Measurements from ENCODE around the gene SOX18.
"Not testable (repeated sequence)": the region's sequence is repeated elsewhere in the genome, so short reads cannot be mapped to it uniquely, and the experiment has no call there.

The SOX18 gene

DNA sequence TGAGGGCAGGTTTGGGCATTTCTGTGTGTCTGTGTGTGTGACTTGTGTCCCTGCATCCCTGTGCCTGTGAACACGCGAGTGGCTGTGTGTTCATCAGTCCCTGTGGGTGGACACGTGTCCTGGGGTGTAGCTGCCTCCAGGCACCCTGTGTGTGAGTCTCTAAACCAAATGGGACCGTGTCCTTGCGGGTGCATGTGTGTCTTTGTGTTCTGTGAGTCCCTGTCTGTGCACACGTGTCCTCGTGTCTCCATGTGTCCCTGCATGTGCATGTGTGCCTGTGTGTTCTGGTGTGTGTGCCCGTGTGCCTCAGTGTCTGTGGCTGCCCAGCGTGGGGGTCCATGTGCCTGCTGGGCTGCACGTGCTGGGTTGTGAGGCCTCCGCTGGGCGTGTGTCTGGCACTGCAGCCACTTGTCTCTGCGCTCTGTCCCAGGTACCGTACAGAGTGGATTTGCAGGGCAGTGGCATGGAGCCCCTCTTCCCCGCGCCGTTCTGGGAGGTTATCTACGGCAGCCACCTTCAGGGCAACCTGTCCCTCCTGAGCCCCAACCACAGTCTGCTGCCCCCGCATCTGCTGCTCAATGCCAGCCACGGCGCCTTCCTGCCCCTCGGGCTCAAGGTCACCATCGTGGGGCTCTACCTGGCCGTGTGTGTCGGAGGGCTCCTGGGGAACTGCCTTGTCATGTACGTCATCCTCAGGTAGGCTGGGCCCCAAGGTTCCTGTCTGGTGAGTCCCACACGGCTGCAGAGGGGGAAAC is 43.0 kb upstream of the SOX18 start:
- DNase-seq (ENCODE audit: low read depth, low spot score), result no peak
- Histone ChIP-seq H3K4me1 (ENCODE audit: insufficient read depth, insufficient read length) (peaks cover 10% of the 10 kb centered on the region), H3K9ac (ENCODE audit: insufficient read length, low read depth) (no peak overlapping the region), H3K9me3 (ENCODE audit: insufficient read depth, low read length) (0 out of 2 replicates have a peak, but pooled peaks cover 5% of the 10 kb centered on the region), H3K36me3 (ENCODE audit: insufficient read depth, insufficient read length, low read length) (no peaks in the 10 kb centered on the region), H3K27me3 (ENCODE audit: insufficient read depth, insufficient read length) (peaks cover 19% of the 10 kb centered on the region), H3K4me3 (ENCODE audit: insufficient read length, low read depth) (no peak overlapping the region)
- TF ChIP-seq ZNF274 (IDR thresholded peaks at IDR 0.05; ENCODE audit: low read depth, low read length) (no peak), SUZ12 (IDR thresholded peaks at IDR 0.05; ENCODE audit: extremely low read depth, insufficient read depth, insufficient read length) (no peak), YY1 (IDR thresholded peaks at IDR 0.05; ENCODE audit: insufficient read depth, insufficient read length) (no peak)

GRCh38 chr20:64091770-64092169 is 42.3 kb upstream of the SOX18 start:
- Histone ChIP-seq H3K9me3 (ENCODE audit: insufficient read depth, low read length) (peaks cover 6% of the 10 kb centered on the region; the same call in 1 of the 2 replicates), H3K4me1 (ENCODE audit: insufficient read depth, insufficient read length) (peaks cover 10% of the 10 kb centered on the region), H3K9ac (ENCODE audit: insufficient read length, low read depth) (no peak overlapping the region), H3K27me3 (ENCODE audit: insufficient read depth, insufficient read length) (peaks cover 21% of the 10 kb centered on the region), H3K4me3 (ENCODE audit: insufficient read length, low read depth) (no peak overlapping the region), H3K36me3 (ENCODE audit: insufficient read depth, insufficient read length, low read length) (no peaks in the 10 kb centered on the region)
- TF ChIP-seq ZNF274 (IDR thresholded peaks at IDR 0.05; ENCODE audit: low read depth, low read length) (no peak), YY1 (IDR thresholded peaks at IDR 0.05; ENCODE audit: insufficient read depth, insufficient read length) (no peak), SUZ12 (IDR thresholded peaks at IDR 0.05; ENCODE audit: extremely low read depth, insufficient read depth, insufficient read length) (no peak)
- DNase-seq (ENCODE audit: low read depth, low spot score), result no peak

DNA sequence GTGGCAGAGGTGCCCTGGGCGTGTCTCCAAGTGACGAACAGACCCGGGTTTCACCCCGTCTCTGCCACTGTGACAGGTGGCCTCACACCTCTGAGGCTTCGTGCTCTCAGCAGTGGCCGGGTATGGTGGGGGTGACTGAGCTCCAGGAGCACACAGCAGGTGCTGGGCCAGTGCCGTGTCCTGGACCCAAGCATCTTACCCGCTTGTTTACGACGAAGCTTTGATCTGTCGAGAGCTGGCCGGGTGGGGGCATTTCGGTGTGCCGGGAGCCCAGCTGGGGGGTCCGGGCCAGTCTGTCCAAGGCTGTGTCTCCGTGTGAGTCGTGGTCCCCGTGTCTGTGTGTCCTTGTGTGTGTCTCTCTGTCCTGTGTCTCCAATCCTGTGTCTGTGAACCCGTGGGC is 41.9 kb upstream of the SOX18 start:
- Histone ChIP-seq H3K9me3 (ENCODE audit: insufficient read depth, low read length) (peaks cover 6% of the 10 kb centered on the region; the same call in 1 of the 2 replicates), H3K4me3 (ENCODE audit: insufficient read length, low read depth) (no peak overlapping the region)
- DNase-seq (ENCODE audit: low read depth, low spot score), result no peak

GRCh38 chr20:64090165-64090564 is 40.7 kb upstream of the SOX18 start:
- Histone ChIP-seq H3K9ac (ENCODE audit: insufficient read length, low read depth) (no peak overlapping the region), H3K4me3 (ENCODE audit: insufficient read length, low read depth) (no peak overlapping the region), H3K27me3 (ENCODE audit: insufficient read depth, insufficient read length) (peaks cover 36% of the 10 kb centered on the region), H3K4me1 (ENCODE audit: insufficient read depth, insufficient read length) (peaks cover 10% of the 10 kb centered on the region), H3K9me3 (ENCODE audit: insufficient read depth, low read length) (peaks cover 6% of the 10 kb centered on the region; the same call in 1 of the 2 replicates), H3K36me3 (ENCODE audit: insufficient read depth, insufficient read length, low read length) (no peaks in the 10 kb centered on the region)
- DNase-seq (ENCODE audit: low read depth, low spot score), result no peak
- no peak for TF ChIP-seq YY1 (IDR thresholded peaks at IDR 0.05; ENCODE audit: insufficient read depth, insufficient read length)
- no peak for TF ChIP-seq ZNF274 (IDR thresholded peaks at IDR 0.05; ENCODE audit: low read depth, low read length)
- TF ChIP-seq SUZ12 (IDR thresholded peaks at IDR 0.05; ENCODE audit: extremely low read depth, insufficient read depth, insufficient read length), result no peak

More for the DNA sequence above, 41.9 kb upstream of the SOX18 start:
- Histone ChIP-seq H3K9ac (ENCODE audit: insufficient read length, low read depth) (no peak overlapping the region), H3K36me3 (ENCODE audit: insufficient read depth, insufficient read length, low read length) (no peaks in the 10 kb centered on the region), H3K27me3 (ENCODE audit: insufficient read depth, insufficient read length) (peaks cover 25% of the 10 kb centered on the region), H3K4me1 (ENCODE audit: insufficient read depth, insufficient read length) (peaks cover 10% of the 10 kb centered on the region)
- TF ChIP-seq ZNF274 (IDR thresholded peaks at IDR 0.05; ENCODE audit: low read depth, low read length) (no peak), YY1 (IDR thresholded peaks at IDR 0.05; ENCODE audit: insufficient read depth, insufficient read length) (no peak), SUZ12 (IDR thresholded peaks at IDR 0.05; ENCODE audit: extremely low read depth, insufficient read depth, insufficient read length) (no peak)

GRCh38 chr20:64088586-64088985 is 39.1 kb upstream of the SOX18 start:
- H3K36me3 ChIP-seq (ENCODE audit: insufficient read depth, insufficient read length, low read length), result not testable (repeated sequence)
- H3K4me1 ChIP-seq (ENCODE audit: insufficient read depth, insufficient read length), result peaks cover 19% of the 10 kb centered on the region
- H3K27me3 ChIP-seq (ENCODE audit: insufficient read depth, insufficient read length), result peaks cover 52% of the 10 kb centered on the region

DNA sequence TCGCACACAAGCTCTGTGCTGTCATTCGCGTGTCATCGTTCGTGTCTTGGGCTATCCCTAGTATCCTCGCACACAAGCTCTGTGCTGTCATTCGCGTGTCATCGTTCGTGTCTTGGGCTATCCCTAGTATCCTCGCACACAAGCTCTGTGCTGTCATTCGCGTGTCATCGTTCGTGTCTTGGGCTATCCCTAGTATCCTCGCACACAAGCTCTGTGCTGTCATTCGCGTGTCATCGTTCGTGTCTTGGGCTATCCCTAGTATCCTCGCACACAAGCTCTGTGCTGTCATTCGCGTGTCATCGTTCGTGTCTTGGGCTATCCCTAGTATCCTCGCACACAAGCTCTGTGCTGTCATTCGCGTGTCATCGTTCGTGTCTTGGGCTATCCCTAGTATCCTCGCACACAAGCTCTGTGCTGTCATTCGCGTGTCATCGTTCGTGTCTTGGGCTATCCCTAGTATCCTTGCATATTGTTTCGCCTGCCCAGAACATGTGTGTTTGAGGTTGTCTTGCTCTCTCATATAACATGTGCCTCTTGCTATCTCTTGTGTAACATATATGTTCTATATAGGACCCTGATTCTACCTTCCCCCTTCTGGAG is 37.9 kb upstream of the SOX18 start:
- peaks cover 59% of the 10 kb centered on the region for H3K27me3 ChIP-seq (ENCODE audit: insufficient read depth, insufficient read length)
- not testable (repeated sequence) for H3K9me3 ChIP-seq (ENCODE audit: insufficient read depth, low read length); H3K4me3 ChIP-seq (ENCODE audit: insufficient read length, low read depth); DNase-seq (ENCODE audit: low read depth, low spot score); H3K36me3 ChIP-seq (ENCODE audit: insufficient read depth, insufficient read length, low read length); H3K9ac ChIP-seq (ENCODE audit: insufficient read length, low read depth)
- H3K4me1 ChIP-seq (ENCODE audit: insufficient read depth, insufficient read length), result peaks cover 22% of the 10 kb centered on the region

More at GRCh38 chr20:64088586-64088985, 39.1 kb upstream of the SOX18 start:
- not testable (repeated sequence) for H3K9ac ChIP-seq (ENCODE audit: insufficient read length, low read depth); H3K4me3 ChIP-seq (ENCODE audit: insufficient read length, low read depth); DNase-seq (ENCODE audit: low read depth, low spot score); H3K9me3 ChIP-seq (ENCODE audit: insufficient read depth, low read length)

DNA sequence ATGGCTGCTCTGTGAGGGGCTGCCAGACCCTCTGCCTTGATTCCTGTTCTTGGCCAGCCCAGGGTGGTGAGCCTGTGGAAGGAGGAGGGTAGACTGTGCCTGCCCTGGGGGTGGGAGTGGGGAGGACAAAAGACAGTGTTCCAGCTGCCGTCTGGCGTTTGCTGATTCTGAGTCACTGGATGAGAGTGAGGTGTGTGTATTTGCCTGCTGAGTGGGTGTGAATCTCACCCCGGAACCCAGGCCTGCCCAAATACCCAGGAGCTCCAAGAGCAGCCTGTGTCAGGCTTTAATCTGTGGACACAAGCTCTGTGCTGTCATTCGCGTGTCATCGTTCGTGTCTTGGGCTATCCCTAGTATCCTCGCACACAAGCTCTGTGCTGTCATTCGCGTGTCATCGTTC is 37.4 kb upstream of the SOX18 start:
- no peak for TF ChIP-seq YY1 (IDR thresholded peaks at IDR 0.05; ENCODE audit: insufficient read depth, insufficient read length)
- TF ChIP-seq ZNF274 (IDR thresholded peaks at IDR 0.05; ENCODE audit: low read depth, low read length), result no peak
- peaks cover 61% of the 10 kb centered on the region for H3K27me3 ChIP-seq (ENCODE audit: insufficient read depth, insufficient read length)
- H3K4me1 ChIP-seq (ENCODE audit: insufficient read depth, insufficient read length), result peaks cover 23% of the 10 kb centered on the region
- peaks cover 6% of the 10 kb centered on the region; the same call in 1 of the 2 replicates for H3K9me3 ChIP-seq (ENCODE audit: insufficient read depth, low read length)
- DNase-seq (ENCODE audit: low read depth, low spot score), result no peak
- H3K9ac ChIP-seq (ENCODE audit: insufficient read length, low read depth), result no peak overlapping the region
- H3K4me3 ChIP-seq (ENCODE audit: insufficient read length, low read depth), result no peak overlapping the region
- no peaks in the 10 kb centered on the region for H3K36me3 ChIP-seq (ENCODE audit: insufficient read depth, insufficient read length, low read length)

Data from NT2/D1 (cell line).